HFFc6 (cell line): ENCODE data around the gene RAB31. TPM values are rescaled to one million over a fixed set of nuclear protein-coding genes. Genes with fewer than 3 reads are reported as not detected.

Source experiments
- DNase-seq: peaks from one replicate; pipeline ENCODE4 v3.0.0-alpha.2; 2018
- H3K27ac Mint-ChIP-seq: 2 replicates; pipeline ENCODE4 v1.8.0; 2020; ENCODE audit warnings: mild to moderate bottlenecking, mixed read lengths
- H3K27me3 Mint-ChIP-seq: 2 replicates; pipeline ENCODE4 v1.8.0; 2021; ENCODE audit warnings: mild to moderate bottlenecking, moderate library complexity, mixed read lengths; ENCODE audit not compliant: insufficient read depth
- H3K36me3 Mint-ChIP-seq: 2 replicates; pipeline ENCODE4 v1.8.0; 2021; ENCODE audit warnings: low read depth, mixed read lengths
- H3K4me1 Mint-ChIP-seq: 2 replicates; pipeline ENCODE4 v1.8.0; 2020; ENCODE audit warnings: low read depth, mixed read lengths
- H3K4me3 Mint-ChIP-seq: 2 replicates; pipeline ENCODE4 v1.8.0; 2020; ENCODE audit warnings: mild to moderate bottlenecking, moderate library complexity, mixed read lengths
- H3K9me3 Mint-ChIP-seq: 2 replicates; pipeline ENCODE4 v1.8.0; 2020; ENCODE audit warnings: mild to moderate bottlenecking, mixed read lengths
- total RNA-seq, 6 experiments: library from RNA; stranded (reverse); fragmentation: NEBNext Ultra II Directional; extraction: Animal tissue kit (Norgen Biotek cat#: 25700); gene quantifications; 2 replicates in 1 of 6; 3 replicates in 5 of 6; pipeline ENCODE4 v1.2.3, GENCODE V29; 2021
- TF ChIP-seq, protein P1 (sequence below): fragments of 200-600 bp; sonication (generic); IDR thresholded peaks from 2 replicates; pipeline ENCODE4 v1.5.0; 2021; ENCODE audit warnings: antibody characterized with exemption, mild to moderate bottlenecking

The RAB31 gene
- total RNA-seq, 6 experiments from 2014 or later, result 29.4 to 47.5 (median 43.5) TPM

- H3K4me1 Mint-ChIP-seq, result peaks cover 37% of the 10 kb centered on the region
- H3K36me3 Mint-ChIP-seq, result no peaks in the 10 kb centered on the region
- TF ChIP-seq, protein P1, sequence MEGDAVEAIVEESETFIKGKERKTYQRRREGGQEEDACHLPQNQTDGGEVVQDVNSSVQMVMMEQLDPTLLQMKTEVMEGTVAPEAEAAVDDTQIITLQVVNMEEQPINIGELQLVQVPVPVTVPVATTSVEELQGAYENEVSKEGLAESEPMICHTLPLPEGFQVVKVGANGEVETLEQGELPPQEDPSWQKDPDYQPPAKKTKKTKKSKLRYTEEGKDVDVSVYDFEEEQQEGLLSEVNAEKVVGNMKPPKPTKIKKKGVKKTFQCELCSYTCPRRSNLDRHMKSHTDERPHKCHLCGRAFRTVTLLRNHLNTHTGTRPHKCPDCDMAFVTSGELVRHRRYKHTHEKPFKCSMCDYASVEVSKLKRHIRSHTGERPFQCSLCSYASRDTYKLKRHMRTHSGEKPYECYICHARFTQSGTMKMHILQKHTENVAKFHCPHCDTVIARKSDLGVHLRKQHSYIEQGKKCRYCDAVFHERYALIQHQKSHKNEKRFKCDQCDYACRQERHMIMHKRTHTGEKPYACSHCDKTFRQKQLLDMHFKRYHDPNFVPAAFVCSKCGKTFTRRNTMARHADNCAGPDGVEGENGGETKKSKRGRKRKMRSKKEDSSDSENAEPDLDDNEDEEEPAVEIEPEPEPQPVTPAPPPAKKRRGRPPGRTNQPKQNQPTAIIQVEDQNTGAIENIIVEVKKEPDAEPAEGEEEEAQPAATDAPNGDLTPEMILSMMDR, result no peak
- H3K9me3 Mint-ChIP-seq, result no peaks in the 10 kb centered on the region
- H3K4me3 Mint-ChIP-seq, result no peak overlapping the region
- DNase-seq, result no peak
- H3K27ac Mint-ChIP-seq, result no peak overlapping the region
- peaks cover 2% of the 10 kb centered on the region for H3K27me3 Mint-ChIP-seq
Observed at GRCh38 chr18:9902832-9903231, 194.7 kb downstream of the RAB31 start.

DNA sequence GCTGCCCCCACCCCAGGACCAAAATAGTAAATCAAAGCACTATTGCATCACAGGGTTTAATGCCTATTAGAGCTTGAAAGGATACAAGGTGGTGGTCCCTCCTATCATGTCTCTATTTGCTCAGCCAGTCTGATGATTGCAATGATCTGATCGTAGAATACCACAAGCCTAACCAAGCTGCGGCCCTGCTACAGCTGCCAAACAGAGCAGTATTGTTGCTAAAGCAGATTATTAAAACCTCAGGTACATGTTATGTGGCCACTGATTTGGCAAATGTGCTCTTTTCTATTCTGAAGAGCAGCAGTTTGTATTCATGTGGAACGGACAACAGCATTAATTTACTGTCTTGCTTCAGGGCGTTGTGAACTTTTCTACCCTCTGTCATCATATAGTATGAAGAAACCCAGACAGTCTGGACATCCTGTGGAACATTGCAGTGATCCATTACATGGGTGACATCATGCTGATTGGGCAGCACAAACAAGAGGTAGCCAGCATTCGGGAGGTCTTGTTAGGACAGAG is 197.4 kb downstream of the RAB31 start:
- H3K36me3 Mint-ChIP-seq, result no peaks in the 10 kb centered on the region
- TF ChIP-seq, protein P1, result no peak

DNA sequence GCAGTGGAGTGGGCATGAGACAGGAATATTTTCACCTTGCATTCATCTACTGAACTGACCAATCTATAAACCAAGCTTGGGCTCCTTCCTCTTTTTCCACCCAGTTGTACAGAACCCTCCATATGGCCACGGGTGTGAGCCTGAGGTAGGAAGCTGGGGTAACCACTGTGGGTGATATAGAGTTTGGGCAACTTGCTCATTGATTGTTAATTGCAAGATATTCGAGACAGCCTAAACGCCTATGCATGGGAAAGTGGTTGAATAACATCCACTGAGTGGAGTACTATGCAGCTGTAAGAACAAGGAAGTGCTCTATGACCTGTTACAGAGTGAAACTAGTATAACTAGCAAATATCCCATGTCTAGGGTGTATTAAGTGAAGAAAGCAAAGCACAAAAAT is 198.4 kb downstream of the RAB31 start:
- no peak overlapping the region for H3K27ac Mint-ChIP-seq
- no peaks in the 10 kb centered on the region for H3K9me3 Mint-ChIP-seq
- H3K4me3 Mint-ChIP-seq, result no peak overlapping the region
- TF ChIP-seq, protein P1, result no peak
- no peak for DNase-seq
- peaks cover 11% of the 10 kb centered on the region for H3K4me1 Mint-ChIP-seq
- no peaks in the 10 kb centered on the region for H3K36me3 Mint-ChIP-seq
- H3K27me3 Mint-ChIP-seq, result peaks cover 2% of the 10 kb centered on the region; the same call in 1 of the 2 replicates

More for the DNA sequence above, 197.4 kb downstream of the RAB31 start:
- peak; percentile 6 for DNase-seq
- H3K9me3 Mint-ChIP-seq, result no peaks in the 10 kb centered on the region
- H3K4me3 Mint-ChIP-seq, result no peak overlapping the region
- no peak overlapping the region for H3K27ac Mint-ChIP-seq
- peaks cover 2% of the 10 kb centered on the region for H3K27me3 Mint-ChIP-seq
- H3K4me1 Mint-ChIP-seq, result peaks cover 12% of the 10 kb centered on the region

- TF ChIP-seq, protein P1, result no peak
- Mint-ChIP-seq H3K36me3 (0 out of 2 replicates have a peak, but pooled peaks cover 7% of the 10 kb centered on the region), H3K27ac (no peak overlapping the region), H3K27me3 (peaks cover 2% of the 10 kb centered on the region; the same call in 1 of the 2 replicates), H3K4me1 (peaks cover 17% of the 10 kb centered on the region), H3K4me3 (no peak overlapping the region), H3K9me3 (peaks cover 8% of the 10 kb centered on the region; the same call in 1 of the 2 replicates)
- DNase-seq, result no peak
Observed at GRCh38 chr18:9907867-9908266, 199.8 kb downstream of the RAB31 start.

DNA sequence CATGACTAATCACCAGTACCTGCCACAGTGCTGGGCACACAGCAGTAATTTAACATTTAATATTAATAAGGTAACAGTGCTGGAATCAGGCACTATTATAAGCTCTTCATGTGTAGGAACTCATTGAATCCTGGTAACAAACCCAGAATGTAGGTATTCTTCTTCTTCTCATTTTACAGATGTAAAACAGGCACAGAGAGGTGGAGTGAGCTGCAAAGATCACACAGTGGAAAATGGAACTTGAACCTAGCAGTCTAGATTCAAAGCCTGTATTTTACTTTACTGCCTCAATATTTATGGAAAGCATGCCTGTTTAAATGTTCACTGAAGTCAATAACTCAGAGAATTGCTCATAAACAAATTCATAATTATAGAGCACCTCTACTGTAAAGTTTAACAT is 202.0 kb downstream of the RAB31 start:
- peaks cover 22% of the 10 kb centered on the region for H3K4me1 Mint-ChIP-seq
- no peak for DNase-seq
- H3K27ac Mint-ChIP-seq, result no peak overlapping the region
- no peak overlapping the region for H3K4me3 Mint-ChIP-seq
- H3K36me3 Mint-ChIP-seq, result peaks cover 11% of the 10 kb centered on the region
- TF ChIP-seq, protein P1, result no peak
- H3K27me3 Mint-ChIP-seq, result peaks cover 6% of the 10 kb centered on the region
- peaks cover 8% of the 10 kb centered on the region; the same call in 1 of the 2 replicates for H3K9me3 Mint-ChIP-seq
